SK-N-MC (cell line): Measurements from ENCODE around the gene ST6GALNAC2.

Source experiments
- EZH2 ChIP-seq: fragments of 200-600 bp; sonication (generic); IDR thresholded peaks from one replicate; pipeline ENCODE4 v1.6.1; 2017; ENCODE audit warnings: antibody characterized with exemption
- FOXP2 ChIP-seq: optimal IDR thresholded peaks from 2 replicates; pipeline ENCODE3; 2011; ENCODE audit warnings: mild to moderate bottlenecking, moderate library complexity; ENCODE audit not compliant: insufficient read depth; ENCODE audit errors: extremely low read length, control extremely low read depth
- POLR2AphosphoS5 ChIP-seq: IDR thresholded peaks from 2 replicates; pipeline ENCODE4 v1.6.1; 2012; ENCODE audit warnings: mild to moderate bottlenecking, low read depth, low read length, borderline replicate concordance

GRCh38 chr17:76570877-76571471, 14.7 kb downstream of the ST6GALNAC2 start:
- TF ChIP-seq EZH2 = no peak
- TF ChIP-seq POLR2AphosphoS5 = no peak
- no peak for TF ChIP-seq FOXP2
